GM12892 (cell line): Measurements from ENCODE around the gene SLC2A4.

Experiments
- POLR2A ChIP-seq: IDR thresholded peaks from 2 replicates; pipeline ENCODE4 v1.6.1; 2011; ENCODE audit warnings: low read depth, low read length, control low read depth
- POLR2AphosphoS5 ChIP-seq: IDR thresholded peaks from 2 replicates; pipeline ENCODE4 v1.6.1; 2011; ENCODE audit warnings: low read depth, low read length, control low read depth

DNA sequence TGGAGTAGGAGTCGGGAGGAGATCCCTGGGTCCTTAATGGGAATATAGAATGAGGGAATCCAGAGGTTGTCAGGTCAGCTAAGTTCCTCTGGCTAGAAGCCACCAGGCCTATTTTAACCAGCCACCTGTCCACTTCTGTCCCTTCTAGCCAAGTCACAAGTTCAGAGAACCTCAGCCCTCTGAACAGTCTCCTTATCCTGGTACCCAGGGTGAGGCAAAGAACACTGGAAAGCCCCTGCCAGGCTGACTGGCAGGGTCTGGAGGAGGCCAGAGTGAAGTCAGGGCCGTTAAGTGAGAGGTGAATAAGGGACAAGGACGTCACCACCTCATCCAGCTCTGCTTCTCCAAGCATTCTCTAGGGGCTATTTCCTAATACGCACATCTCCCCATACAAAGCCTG is 32.7 kb upstream of the SLC2A4 start:
- TF ChIP-seq POLR2AphosphoS5 (no peak), POLR2A (no peak)
